HL-60/S4 treated with phorbol 12-myristate 13-acetate at 8.2 ng/mL for 4 days and 3 days (cell line): ENCODE results near the gene RAB31.

Experiments
- in situ Hi-C: fragments of 300-500 bp; cut with MboI; formaldehyde crosslinking; loops from 2 replicates; pipeline ENCODE4 v1.15.0; 2022; ENCODE audit warnings: low sequenced_read_pairs

Gene RAB31

GRCh38 chr18:9711361-9712129 lies 3.4 kb downstream of the RAB31 start:
- in situ Hi-C loops: no loop called here

DNA sequence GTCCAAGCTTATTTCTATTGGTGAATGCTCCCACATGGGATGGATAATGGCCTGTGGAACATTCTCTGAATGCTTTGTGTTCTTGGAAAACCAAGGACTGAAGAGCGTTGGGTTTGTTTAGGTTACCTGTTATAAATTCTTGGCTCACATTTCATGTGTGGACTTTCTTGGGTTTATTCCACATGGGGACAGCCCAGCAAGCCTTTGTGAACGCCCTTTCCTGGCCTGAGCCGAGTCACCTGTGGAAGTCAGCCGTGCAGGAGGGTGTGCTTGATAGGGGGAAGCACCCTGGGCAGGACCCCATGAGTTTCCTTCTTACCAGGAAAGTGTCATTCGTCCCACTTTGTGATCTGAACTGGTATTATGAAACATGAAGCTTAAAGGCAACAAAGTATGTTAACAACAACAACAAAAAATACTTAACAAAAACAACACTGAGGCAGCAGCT lies 4.1 kb downstream of the RAB31 start:
- in situ Hi-C loops: no loop called here

GRCh38 chr18:9712611-9713010 lies 4.5 kb downstream of the RAB31 start:
- in situ Hi-C loops: no loop called here

GRCh38 chr18:9714266-9715087 lies 6.4 kb downstream of the RAB31 start:
- in situ Hi-C loops: no loop called here

- in situ Hi-C loops: no loop called here
Observed at GRCh38 chr18:9715088-9715343, 6.9 kb downstream of the RAB31 start.

DNA sequence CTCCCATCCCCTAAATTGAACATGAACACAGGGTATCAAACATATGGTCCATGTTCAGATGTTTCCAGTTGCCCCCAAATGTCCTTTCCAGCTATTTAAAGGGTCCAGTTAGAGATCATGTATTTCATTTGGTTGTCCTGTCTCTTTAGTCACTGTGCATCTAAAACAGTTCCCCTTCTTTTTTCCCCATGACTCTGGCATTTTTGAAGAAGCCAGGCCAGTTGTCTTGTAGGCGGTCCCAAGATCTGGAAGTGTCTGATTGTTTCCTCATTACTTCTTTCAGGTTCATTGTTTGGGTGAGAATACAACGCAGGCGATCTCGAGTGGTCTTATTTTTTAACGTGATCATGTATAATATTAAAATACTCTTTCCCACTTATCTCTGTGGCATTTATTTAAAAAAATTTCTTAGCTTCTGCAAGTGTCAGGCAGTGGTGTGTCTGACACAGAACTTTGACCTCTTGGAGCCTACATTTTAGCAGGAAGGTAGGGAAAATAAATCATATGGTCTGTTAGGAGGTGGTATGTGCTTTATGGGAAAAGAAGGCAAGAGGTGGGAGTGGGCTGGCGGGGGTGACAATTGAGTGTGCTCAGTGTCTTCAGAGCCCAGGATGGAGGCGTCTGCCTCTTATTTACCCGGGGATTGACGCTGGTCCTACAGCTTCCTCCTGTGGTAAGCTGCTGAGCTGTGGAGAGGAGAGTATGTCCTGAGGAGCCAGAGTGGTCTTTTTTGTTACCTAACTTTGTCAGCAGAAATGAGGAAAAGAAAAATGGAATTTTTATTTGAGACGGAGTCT lies 8.1 kb downstream of the RAB31 start:
- in situ Hi-C loops: no loop called here

DNA sequence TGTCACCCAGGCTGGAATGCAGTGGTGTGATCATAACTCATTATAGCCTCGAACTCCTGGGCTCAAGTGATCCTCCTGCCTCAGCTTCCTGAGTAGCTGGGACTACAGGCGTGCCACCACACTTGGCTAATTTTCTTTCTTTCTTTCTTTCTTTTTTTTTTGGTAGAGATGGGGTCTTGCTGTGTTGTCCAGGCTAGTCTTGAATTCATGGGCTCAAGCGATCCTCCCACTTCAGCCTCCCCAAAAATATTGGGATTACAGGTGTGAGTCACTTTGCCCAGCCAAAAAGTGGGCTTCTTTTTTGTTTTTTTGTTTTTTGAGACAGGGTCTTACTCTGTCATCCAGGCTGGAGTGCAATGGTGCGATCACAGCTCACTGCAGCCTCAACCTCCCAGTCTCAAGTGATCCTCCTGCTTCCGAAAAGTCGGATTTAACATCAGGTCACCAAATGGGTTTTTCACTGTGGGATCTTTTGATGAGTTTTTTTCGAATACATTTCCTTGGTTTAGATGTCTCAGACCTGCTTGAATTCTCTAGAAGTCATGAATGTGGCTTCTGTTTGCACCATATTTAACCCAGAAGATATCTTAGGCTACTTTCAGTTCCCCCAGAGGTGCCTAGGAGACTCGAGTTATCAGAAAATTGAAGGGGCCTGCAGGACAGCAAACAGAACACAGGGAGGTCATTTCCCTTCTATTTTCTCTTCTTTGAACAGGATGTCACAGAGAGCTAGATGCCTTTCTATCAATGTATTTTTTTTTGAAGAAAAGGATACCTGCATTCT lies 8.9 kb downstream of the RAB31 start:
- in situ Hi-C loops: no loop called here

DNA sequence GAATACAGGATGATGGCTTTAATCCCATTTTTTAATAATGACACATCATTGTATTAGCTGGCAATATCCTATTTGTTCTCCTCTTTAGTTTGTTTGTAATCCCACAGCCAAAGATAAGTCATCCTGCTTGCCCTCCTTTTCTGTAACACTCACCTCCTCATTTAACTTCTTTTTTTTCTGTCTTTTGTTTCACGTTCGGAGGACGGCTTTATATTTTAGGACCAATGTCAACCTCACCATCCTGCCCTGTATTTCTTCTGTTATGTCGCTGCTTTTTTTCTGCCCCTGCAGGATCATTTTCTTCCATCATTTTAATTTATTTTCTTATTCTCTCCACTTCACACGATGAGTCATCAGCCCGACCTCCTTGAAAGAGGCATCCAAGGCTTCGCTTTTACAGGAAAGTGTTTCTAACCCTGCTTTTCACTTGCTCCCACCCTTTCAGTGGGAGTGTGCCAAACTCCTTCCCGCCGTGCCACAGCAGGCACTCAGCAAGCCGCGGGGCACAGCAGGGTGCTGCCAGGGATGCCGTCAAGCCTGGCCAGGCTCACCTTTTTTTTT lies 11.4 kb downstream of the RAB31 start:
- in situ Hi-C loops: no loop called here

- in situ Hi-C loops: no loop called here
Observed at GRCh38 chr18:9720327-9720726, 12.2 kb downstream of the RAB31 start.

DNA sequence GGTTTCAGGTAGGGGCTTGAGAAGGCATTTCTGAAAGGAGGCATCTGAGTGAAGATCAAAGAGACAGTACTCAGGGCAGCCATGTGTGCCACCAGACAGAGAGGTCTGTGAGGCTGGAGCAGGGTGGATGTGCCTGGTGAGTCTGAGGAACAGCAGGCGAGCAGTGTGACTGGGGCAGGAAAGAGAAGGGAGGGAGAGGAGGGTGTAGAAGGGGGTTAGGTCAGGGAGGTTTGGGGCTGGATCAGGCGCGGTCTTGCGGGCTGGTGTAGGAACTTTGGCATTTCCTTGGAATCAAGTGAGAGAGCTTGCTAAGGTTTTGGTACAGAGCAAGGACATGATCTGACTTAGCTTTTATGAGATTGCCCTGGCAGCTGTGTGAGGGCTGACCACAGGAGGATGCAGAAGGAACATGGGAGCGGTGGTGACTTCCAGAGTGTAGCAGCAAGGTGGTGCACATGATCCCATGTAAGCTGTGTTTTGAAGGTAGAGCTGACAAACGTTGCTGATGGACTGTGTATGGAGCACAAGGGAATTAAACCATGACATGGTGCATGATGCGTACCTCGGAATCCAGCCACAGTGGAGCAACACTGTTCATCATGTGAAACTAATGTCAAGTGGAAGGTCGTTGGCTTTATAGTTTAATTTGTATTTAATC lies 13.9 kb downstream of the RAB31 start:
- in situ Hi-C loops: no loop called here

DNA sequence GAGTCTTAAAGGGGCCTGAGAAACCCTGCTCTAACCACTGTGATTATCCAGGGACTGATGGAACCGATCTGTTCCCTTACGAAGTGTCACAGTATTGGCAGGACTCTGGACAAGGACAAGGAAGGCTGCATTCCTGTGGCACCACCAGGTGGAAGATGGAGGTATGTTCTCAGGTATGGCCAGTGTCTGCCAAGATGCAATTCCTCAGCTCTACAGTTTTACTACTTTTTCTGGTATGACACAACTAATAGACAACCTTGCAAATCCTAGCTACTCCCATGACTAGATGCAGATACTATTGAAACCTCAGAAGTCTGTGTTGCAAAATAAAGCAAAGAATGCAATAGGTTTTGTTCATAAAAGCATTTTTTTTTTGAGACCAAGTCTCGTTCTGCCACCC lies 14.6 kb downstream of the RAB31 start:
- in situ Hi-C loops: no loop called here

GRCh38 chr18:9724797-9725585 lies 16.9 kb downstream of the RAB31 start:
- in situ Hi-C loops: no loop called here

GRCh38 chr18:9726175-9726574 lies 18.1 kb downstream of the RAB31 start:
- in situ Hi-C loops: no loop called here

GRCh38 chr18:9726936-9727335 lies 18.8 kb downstream of the RAB31 start:
- in situ Hi-C loops: no loop called here

- in situ Hi-C loops: no loop called here
Observed at GRCh38 chr18:9730786-9731185, 22.7 kb downstream of the RAB31 start.

DNA sequence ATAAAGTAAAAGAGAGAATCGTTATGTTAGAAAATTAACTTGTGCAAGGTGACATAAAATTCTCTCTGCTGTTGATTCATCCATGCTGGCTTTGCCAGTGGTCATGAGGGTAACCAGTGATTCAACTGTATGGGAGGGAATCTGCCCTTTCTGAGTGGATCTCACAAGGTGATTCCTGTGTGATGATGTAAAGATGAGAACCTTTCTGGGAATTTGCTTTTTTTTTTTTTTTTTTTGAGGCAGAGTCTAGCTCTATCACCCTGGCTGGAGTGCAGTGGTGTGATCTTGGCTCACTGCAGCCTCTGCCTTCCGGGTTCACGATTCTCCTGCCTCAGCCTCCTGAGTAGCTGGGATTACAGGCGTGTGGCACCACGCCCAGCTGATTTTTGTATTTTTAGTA lies 23.3 kb downstream of the RAB31 start:
- in situ Hi-C loops: no loop called here

GRCh38 chr18:9732031-9732430 lies 23.9 kb downstream of the RAB31 start:
- in situ Hi-C loops: no loop called here

GRCh38 chr18:9734189-9734588 lies 26.1 kb downstream of the RAB31 start:
- in situ Hi-C loops: no loop called here

DNA sequence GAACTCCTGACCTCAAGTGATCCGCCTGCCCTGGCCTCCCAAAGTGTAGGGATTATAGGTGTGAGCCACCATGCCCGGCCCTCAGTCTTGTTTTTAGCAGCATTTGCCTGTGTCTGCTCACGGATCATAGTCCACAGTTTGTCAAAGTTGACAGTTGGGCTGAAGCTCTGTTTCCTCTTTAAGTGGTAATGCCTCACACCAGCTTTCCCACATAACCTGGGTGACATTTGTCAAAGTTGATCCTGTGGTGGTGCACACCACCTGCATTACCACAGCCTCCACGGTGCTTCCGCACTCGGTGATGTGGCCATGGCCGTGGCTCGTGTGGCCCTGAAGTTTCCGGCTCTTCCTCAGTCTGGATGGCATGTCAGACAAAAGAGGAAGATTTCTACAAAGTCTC lies 27.1 kb downstream of the RAB31 start:
- in situ Hi-C loops: no loop called here
